ENCODE data around the gene F2RL1.

- no peak for TF ChIP-seq CTCF (conservative IDR thresholded peaks at IDR 0.05; ENCODE audit: low read length)
- TF ChIP-seq EZH2phosphoT487 (IDR thresholded peaks at IDR 0.05; ENCODE audit: borderline replicate concordance, low read depth, low read length) = no peak
These were observed 33.0 kb downstream of the F2RL1 start for GRCh38 chr5:76851728-76852369.
